ENCODE data around the gene COX7A2. TPM values are rescaled to one million over a fixed set of nuclear protein-coding genes. Genes with fewer than 3 reads are reported as not detected.

COX7A2 gene
- total and polyA plus RNA-seq, 10 of the 15 experiments (the other 5 are each of a cell fraction or from before 2014, with no cell fraction given): 199 to 1,834 (median 576) TPM

- TF ChIP-seq CUX1 (IDR thresholded peaks at IDR 0.05; ENCODE audit: insufficient replicate concordance, low read depth, low read length): no peak
- 0 out of 2 replicates have a peak, but pooled peaks have one; percentile 50 for TF ChIP-seq ASH2L (IDR thresholded peaks at IDR 0.05; ENCODE audit: borderline replicate concordance, low read depth)
- TF ChIP-seq BCLAF1 (IDR thresholded peaks at IDR 0.05): no peak
- TF ChIP-seq ELK1 (IDR thresholded peaks at IDR 0.05; ENCODE audit: low read depth, low read length): no peak
- TF ChIP-seq ZNF687 (IDR thresholded peaks at IDR 0.05): no peak
- TF ChIP-seq KDM1A (IDR thresholded peaks at IDR 0.05; ENCODE audit: borderline replicate concordance): no peak
- TF ChIP-seq MEF2B (IDR thresholded peaks at IDR 0.05; ENCODE audit: partially characterized antibody, poor library complexity, severe bottlenecking): peak; percentile 25
- TF ChIP-seq MLLT1 (IDR thresholded peaks at IDR 0.05): peak; percentile 70; the same call in 1 of the 2 replicates
- no peak for TF ChIP-seq KLF5 (IDR thresholded peaks at IDR 0.05; ENCODE audit: partially characterized antibody)
- TF ChIP-seq PML (IDR thresholded peaks at IDR 0.05; ENCODE audit: low read length): no peak
- no peak for TF ChIP-seq ZNF274 (IDR thresholded peaks at IDR 0.05; ENCODE audit: insufficient read depth, insufficient read length)
Observed at GRCh38 chr6:75283907-75284631, 40.5 kb upstream of the COX7A2 start (continued).

Measured in GM12878 (cell line).